ENCODE results near the gene HIKESHI. TPM values are rescaled to one million over a fixed set of nuclear protein-coding genes. Genes with fewer than 3 reads are reported as not detected.

HIKESHI gene
- polyA plus RNA-seq, 1 of the 3 experiments (the other 2 are of a cell fraction), result 62.3 TPM

DNA sequence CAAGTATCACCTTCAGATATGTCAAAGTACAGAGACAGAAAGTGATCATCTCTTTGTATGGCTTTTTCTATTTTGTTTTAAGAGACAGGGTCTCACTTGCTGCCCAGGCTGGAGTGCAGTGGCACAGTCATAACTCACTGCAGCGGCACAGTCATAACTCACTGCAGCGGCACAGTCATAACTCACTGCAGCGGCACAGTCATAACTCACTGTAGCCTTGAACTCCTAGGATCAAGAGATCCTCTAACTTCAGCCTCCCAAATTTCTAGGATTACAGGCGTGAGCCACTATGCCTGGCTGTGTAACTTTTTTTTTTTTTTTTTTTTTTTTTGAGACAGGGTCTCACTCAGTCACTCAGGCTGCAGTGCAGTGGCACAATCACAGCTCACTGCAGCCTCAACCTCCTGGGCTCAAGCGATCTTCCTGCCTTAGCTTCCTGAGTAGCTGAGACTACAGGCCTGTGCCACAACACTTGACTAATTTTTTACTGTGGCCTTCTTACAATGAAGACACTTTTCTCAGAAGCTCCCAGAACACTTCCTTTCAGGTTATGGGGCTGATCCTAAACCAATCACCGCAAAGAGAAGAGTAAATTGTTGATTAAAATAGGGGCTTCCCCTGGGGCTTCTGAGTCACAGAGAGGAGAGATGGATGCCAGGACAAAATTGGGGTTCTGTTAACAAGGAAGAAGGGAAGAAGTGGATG, 9.0 kb upstream of the HIKESHI start (continued):
- TF ChIP-seq, protein P1, sequence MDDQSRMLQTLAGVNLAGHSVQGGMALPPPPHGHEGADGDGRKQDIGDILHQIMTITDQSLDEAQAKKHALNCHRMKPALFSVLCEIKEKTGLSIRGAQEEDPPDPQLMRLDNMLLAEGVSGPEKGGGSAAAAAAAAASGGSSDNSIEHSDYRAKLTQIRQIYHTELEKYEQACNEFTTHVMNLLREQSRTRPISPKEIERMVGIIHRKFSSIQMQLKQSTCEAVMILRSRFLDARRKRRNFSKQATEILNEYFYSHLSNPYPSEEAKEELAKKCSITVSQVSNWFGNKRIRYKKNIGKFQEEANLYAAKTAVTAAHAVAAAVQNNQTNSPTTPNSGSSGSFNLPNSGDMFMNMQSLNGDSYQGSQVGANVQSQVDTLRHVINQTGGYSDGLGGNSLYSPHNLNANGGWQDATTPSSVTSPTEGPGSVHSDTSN (IDR thresholded peaks at IDR 0.05), result no peak
- TF ChIP-seq TCF12 (IDR thresholded peaks at IDR 0.05) (no peak), GABPA (IDR thresholded peaks at IDR 0.05; ENCODE audit: low read depth) (no peak), FOXM1 (IDR thresholded peaks at IDR 0.05; ENCODE audit: low read depth) (no peak), YY1 (IDR thresholded peaks at IDR 0.05; ENCODE audit: low read depth) (no peak), JUND (IDR thresholded peaks at IDR 0.05) (no peak), RAD21 (IDR thresholded peaks at IDR 0.05; ENCODE audit: low read length) (no peak), NRF1 (IDR thresholded peaks at IDR 0.05; ENCODE audit: low read depth, low read length) (no peak)

DNA sequence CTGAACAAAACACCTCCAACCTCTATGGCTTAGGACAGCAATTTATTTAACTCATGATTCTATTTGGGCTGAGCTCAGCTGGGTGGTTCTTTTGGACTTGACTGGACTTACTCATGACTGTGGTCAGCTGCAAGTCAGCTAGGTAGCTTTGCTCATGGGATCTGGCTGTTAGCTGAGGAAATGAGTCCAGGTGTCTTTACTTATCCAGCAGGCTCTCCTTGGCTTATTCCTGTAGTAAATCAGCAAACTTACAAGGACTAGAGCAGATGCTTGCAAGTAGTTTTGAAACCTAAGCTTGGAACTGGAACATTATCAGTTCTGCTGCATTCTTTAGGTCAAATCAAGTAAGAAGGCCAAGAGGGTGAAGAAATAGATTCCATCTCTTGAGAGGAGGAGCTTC, 8.0 kb upstream of the HIKESHI start:
- CTCF ChIA-PET, result interaction anchor here (1.8 to 4.1 kb wide), 2 partner anchors 252 to 439 kb away, joined by 5 to 37 read pairs; partner anchors contain the start of gene CCDC83
- no peak for DNase-seq

More for the DNA sequence above, 8.0 kb upstream of the HIKESHI start:
- TF ChIP-seq JUND (IDR thresholded peaks at IDR 0.05) (no peak), TEAD4 (IDR thresholded peaks at IDR 0.05; ENCODE audit: borderline replicate concordance, insufficient read depth) (no peak), GATA2 (CRISPR knock-in tag; IDR thresholded peaks at IDR 0.05) (no peak), YY1 (IDR thresholded peaks at IDR 0.05; ENCODE audit: low read depth) (no peak), NRF1 (IDR thresholded peaks at IDR 0.05; ENCODE audit: low read depth, low read length) (no peak), CHD2 (IDR thresholded peaks at IDR 0.05; ENCODE audit: low read length, partially characterized antibody) (no peak), POLR2AphosphoS5 (IDR thresholded peaks at IDR 0.05; ENCODE audit: low read depth, low read length) (no peak), RXRA (IDR thresholded peaks at IDR 0.05; ENCODE audit: borderline replicate concordance, low read depth) (no peak), RCOR1 (IDR thresholded peaks at IDR 0.05; ENCODE audit: low read length) (no peak), TCF12 (IDR thresholded peaks at IDR 0.05) (no peak), EP300 (IDR thresholded peaks at IDR 0.05; ENCODE audit: borderline replicate concordance in 1 of 2, low read depth in 1 of 2, low read length in 1 of 2) (no peak), SIN3A (IDR thresholded peaks at IDR 0.05; ENCODE audit: borderline replicate concordance, low read depth, low read length) (no peak), FOXM1 (IDR thresholded peaks at IDR 0.05; ENCODE audit: low read depth) (no peak), MXI1 (IDR thresholded peaks at IDR 0.05; ENCODE audit: low read depth, low read length) (no peak), FOXJ3 (CRISPR knock-in tag; IDR thresholded peaks at IDR 0.05) (no peak)
- TF ChIP-seq, protein P2, sequence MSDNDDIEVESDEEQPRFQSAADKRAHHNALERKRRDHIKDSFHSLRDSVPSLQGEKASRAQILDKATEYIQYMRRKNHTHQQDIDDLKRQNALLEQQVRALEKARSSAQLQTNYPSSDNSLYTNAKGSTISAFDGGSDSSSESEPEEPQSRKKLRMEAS (IDR thresholded peaks at IDR 0.05; ENCODE audit: low read depth), result no peak
- TF ChIP-seq, protein P3, sequence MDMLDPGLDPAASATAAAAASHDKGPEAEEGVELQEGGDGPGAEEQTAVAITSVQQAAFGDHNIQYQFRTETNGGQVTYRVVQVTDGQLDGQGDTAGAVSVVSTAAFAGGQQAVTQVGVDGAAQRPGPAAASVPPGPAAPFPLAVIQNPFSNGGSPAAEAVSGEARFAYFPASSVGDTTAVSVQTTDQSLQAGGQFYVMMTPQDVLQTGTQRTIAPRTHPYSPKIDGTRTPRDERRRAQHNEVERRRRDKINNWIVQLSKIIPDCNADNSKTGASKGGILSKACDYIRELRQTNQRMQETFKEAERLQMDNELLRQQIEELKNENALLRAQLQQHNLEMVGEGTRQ (IDR thresholded peaks at IDR 0.05; ENCODE audit: borderline replicate concordance, low read depth, low read length), result no peak
- TF ChIP-seq, protein P1 (IDR thresholded peaks at IDR 0.05), result no peak
- TF ChIP-seq, protein P4, sequence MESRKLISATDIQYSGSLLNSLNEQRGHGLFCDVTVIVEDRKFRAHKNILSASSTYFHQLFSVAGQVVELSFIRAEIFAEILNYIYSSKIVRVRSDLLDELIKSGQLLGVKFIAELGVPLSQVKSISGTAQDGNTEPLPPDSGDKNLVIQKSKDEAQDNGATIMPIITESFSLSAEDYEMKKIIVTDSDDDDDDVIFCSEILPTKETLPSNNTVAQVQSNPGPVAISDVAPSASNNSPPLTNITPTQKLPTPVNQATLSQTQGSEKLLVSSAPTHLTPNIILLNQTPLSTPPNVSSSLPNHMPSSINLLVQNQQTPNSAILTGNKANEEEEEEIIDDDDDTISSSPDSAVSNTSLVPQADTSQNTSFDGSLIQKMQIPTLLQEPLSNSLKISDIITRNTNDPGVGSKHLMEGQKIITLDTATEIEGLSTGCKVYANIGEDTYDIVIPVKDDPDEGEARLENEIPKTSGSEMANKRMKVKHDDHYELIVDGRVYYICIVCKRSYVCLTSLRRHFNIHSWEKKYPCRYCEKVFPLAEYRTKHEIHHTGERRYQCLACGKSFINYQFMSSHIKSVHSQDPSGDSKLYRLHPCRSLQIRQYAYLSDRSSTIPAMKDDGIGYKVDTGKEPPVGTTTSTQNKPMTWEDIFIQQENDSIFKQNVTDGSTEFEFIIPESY (IDR thresholded peaks at IDR 0.05; ENCODE audit: borderline replicate concordance, low read depth), result no peak
- no peak overlapping the region for H3K9ac ChIP-seq
- H2AFZ ChIP-seq (ENCODE audit: low read depth), result no peak overlapping the region
- no peaks in the 10 kb centered on the region for H3K4me1 ChIP-seq (ENCODE audit: control insufficient read depth in 1 of 2, insufficient read depth in 2 of 2, low read depth in 1 of 2, low read length in 1 of 2)
- no peaks in the 10 kb centered on the region for H3F3A ChIP-seq (replicated peaks; ENCODE audit: insufficient read depth)
- no peaks in the 10 kb centered on the region for H3K9me3 ChIP-seq
- H3K79me2 ChIP-seq (ENCODE audit: insufficient read depth), result no peaks in the 10 kb centered on the region
- H3K27me3 ChIP-seq (ENCODE audit: insufficient read depth), result no peaks in the 10 kb centered on the region
- no peak overlapping the region for H3K27ac ChIP-seq (ENCODE audit: low read depth in 2 of 2, low read length in 1 of 2)
- no peaks in the 10 kb centered on the region for H3K36me3 ChIP-seq (replicated peaks in 1 of 2; ENCODE audit: control insufficient read depth in 1 of 2, insufficient read depth in 2 of 2, low read length in 1 of 2)
- no peaks in the 10 kb centered on the region for H4K20me1 ChIP-seq (ENCODE audit: insufficient read depth)
- H3K9me2 ChIP-seq, result no peaks in the 10 kb centered on the region
- POLR2A ChIA-PET, result no interaction called here
- H3K4me2 ChIP-seq, result no peak overlapping the region
- H3K4me3 ChIP-seq (ENCODE audit: low read depth in 2 of 2, low read length in 1 of 2), result no peak overlapping the region

Measured in SK-N-SH (cell line).